A549 treated with CORT108297 at 1 μM for 4 hours (cell line): ENCODE measurements around the gene SIGLEC12. TPM values are rescaled to one million over a fixed set of nuclear protein-coding genes. Genes with fewer than 3 reads are reported as not detected.

Experiments
- total RNA-seq: library from RNA; stranded (reverse); fragments of 200-300 nt; extraction: Qiagen RNA extraction; gene quantifications from 5 replicates; pipeline ENCODE4 v1.2.3, GENCODE V29; 2022

SIGLEC12 gene
- total RNA-seq = not detected in 5 replicates

GRCh38 chr19:51501594-51502263, at the start of gene SIGLEC12:
TSS of gene SIGLEC12 (minus strand) at chr19:51501800. CDS start at chr19:51501733, 67 bp downstream.

GRCh38 chr19:51531349-51532315, 30.0 kb upstream of the SIGLEC12 start, which contains the start of gene SIGLEC6:
TSS of gene SIGLEC6 (minus strand) at chr19:51531670. CDS start at chr19:51531648, 22 bp downstream.

GRCh38 chr19:51478381-51479234, 23.0 kb downstream of the SIGLEC12 start, which contains the start of gene CEACAM18:
TSS of gene CEACAM18 (plus strand) at chr19:51478539.

GRCh38 chr19:51458051-51458645, 43.5 kb downstream of the SIGLEC12 start, which contains the start of gene SIGLEC8:
TSS of gene SIGLEC8 (minus strand) at chr19:51458454. CDS start at chr19:51458387, 67 bp downstream.

Other genes starting within 250 kb of the SIGLEC12 start
- gene IGLON5, start 190.2 kb downstream of the SIGLEC12 start, total RNA-seq = 0.02 to 0.05 TPM (median 0.03 TPM) in 4 of 5 replicates, not detected in the other
- 6.8 to 12.2 TPM (median 10.4 TPM) in 5 replicates for gene VSIG10L, start 159.7 kb downstream of the SIGLEC12 start, total RNA-seq
- gene ETFB, start 135.4 kb downstream of the SIGLEC12 start, total RNA-seq = 221 to 254 TPM (median 236 TPM) in 5 replicates
- 6.1 to 12.5 TPM (median 10.5 TPM) in 5 replicates for gene CLDND2, start 132.8 kb downstream of the SIGLEC12 start, total RNA-seq
- gene NKG7, start 129.1 kb downstream of the SIGLEC12 start, total RNA-seq = not detected in 5 replicates
- not detected in 5 replicates for gene LIM2, start 113.8 kb downstream of the SIGLEC12 start, total RNA-seq
- not detected in 5 replicates for gene C19orf84, start 111.2 kb downstream of the SIGLEC12 start, total RNA-seq
- 0.05 TPM in 1 of 5 replicates, not detected in the others for gene SIGLEC10, start 84.2 kb downstream of the SIGLEC12 start, total RNA-seq
- gene SIGLEC8, start 43.3 kb downstream of the SIGLEC12 start, total RNA-seq = not detected in 5 replicates
- not detected in 5 replicates for gene CEACAM18, start 23.3 kb downstream of the SIGLEC12 start, total RNA-seq
- not detected in 5 replicates for gene SIGLEC6, start 29.9 kb upstream of the SIGLEC12 start, total RNA-seq
- 2.8 to 5.3 TPM (median 4.4 TPM) in 5 replicates for gene ZNF175, start 69.5 kb upstream of the SIGLEC12 start, total RNA-seq
- 0.06 TPM in 1 of 5 replicates, not detected in the others for gene SIGLEC5, start 128.6 kb upstream of the SIGLEC12 start, total RNA-seq
- 0.03 to 0.12 TPM (median 0.05 TPM) in 3 of 5 replicates, not detected in the others for gene SIGLEC14, start 145.0 kb upstream of the SIGLEC12 start, total RNA-seq
- gene SPACA6, start 191.5 kb upstream of the SIGLEC12 start, total RNA-seq = 12.1 to 19.1 TPM (median 15.9 TPM) in 5 replicates
- not detected in 5 replicates for gene HAS1, start 222.2 kb upstream of the SIGLEC12 start, total RNA-seq